GM12878 (cell line): ENCODE data around the gene HS6ST3. TPM values are rescaled to one million over a fixed set of nuclear protein-coding genes. Genes with fewer than 3 reads are reported as not detected.

ENCODE experiments used
- ATAC-seq: fragments of 200-7000 bp; cut with Tn5 transposase; 3 replicates; pipeline ENCODE4 v1.9.1; 2020; ENCODE audit warnings: mild to moderate bottlenecking, moderate library complexity
- BruUV-seq: library from RNA; stranded (reverse); fragments of 400-500 nt; replicated peaks from 2 replicates; lab custom pipeline; 2021; lab: Mats Ljungman, UMichigan
- CTCF ChIA-PET: fragments of 300-600 bp; sonication (Branson Sonifier 250); formaldehyde crosslinking; extraction: SDS; loops from one replicate; lab custom pipeline; 2021; ENCODE audit warnings: inconsistent platforms; lab: Yijun Ruan, JAX
- POLR2A ChIA-PET: fragments of 350-600 bp; formaldehyde crosslinking; extraction: SDS; loops from one replicate; lab custom pipeline; 2021; ENCODE audit warnings: inconsistent platforms; lab: Charles Lee
- RAD21 ChIA-PET: fragments of 300-600 bp; sonication (Branson Sonifier 250); formaldehyde crosslinking; loops from one replicate; lab custom pipeline; 2023; ENCODE audit warnings: antibody characterized with exemption; ENCODE audit not compliant: unreplicated experiment; lab: Charles Lee
- SMC1A ChIA-PET: fragments of 300-600 bp; sonication (Branson Sonifier 250); formaldehyde crosslinking; loops from one replicate; lab custom pipeline; 2023; ENCODE audit not compliant: unreplicated experiment, uncharacterized antibody; lab: Charles Lee
- DNase-seq: peaks from one replicate; pipeline ENCODE4 v3.0.0-alpha.2; 2011; ENCODE audit warnings: low read depth, low spot score
- FAIRE-seq: peaks from 3 replicates; lab custom pipeline; 2011; peaks lifted over from hg19 to GRCh38; lab: Jason Lieb, UNC
- H2AFZ ChIP-seq: 2 replicates; pipeline ENCODE4 v1.6.0; 2011; ENCODE audit warnings: low read depth, low read length, control low read depth; ENCODE audit not compliant: control insufficient read depth
- H3K27ac ChIP-seq: 2 replicates; pipeline ENCODE4 v1.5.1; 2011; ENCODE audit warnings: control low read depth; ENCODE audit not compliant: control insufficient read depth, insufficient read depth
- H3K27me3 ChIP-seq, 2 experiments: replicated peaks in 1 of 2; 2 replicates each; pipeline versions ENCODE4 v1.6.0 to v1.6.1; 2011; ENCODE audit warnings: low read length in 1 of 2; ENCODE audit not compliant: control insufficient read depth in 2 of 2, insufficient read depth in 2 of 2
- H3K36me3 ChIP-seq, 2 experiments: 2 replicates each; pipeline ENCODE4 v1.5.1; 2011; ENCODE audit warnings: low read length in 1 of 2; ENCODE audit not compliant: control insufficient read depth in 2 of 2, insufficient read depth in 2 of 2
- H3K4me1 ChIP-seq: 2 replicates; pipeline ENCODE4 v1.6.1; 2011; ENCODE audit warnings: mild to moderate bottlenecking, low read length, moderate library complexity, mixed read lengths; ENCODE audit not compliant: control insufficient read depth, insufficient read depth
- H3K4me2 ChIP-seq: 2 replicates; pipeline ENCODE4 v1.6.0; 2011; ENCODE audit warnings: control low read depth; ENCODE audit not compliant: control insufficient read depth, insufficient read depth
- H3K4me3 ChIP-seq: fragments of 200-600 bp; sonication (generic); 2 replicates; pipeline ENCODE4 v1.5.1; 2016
- H3K79me2 ChIP-seq: 2 replicates; pipeline ENCODE4 v1.6.0; 2011; ENCODE audit warnings: low read length; ENCODE audit not compliant: control insufficient read depth, insufficient read depth
- H3K9ac ChIP-seq: 2 replicates; pipeline ENCODE4 v1.8.0; 2011; ENCODE audit warnings: low read length, control low read depth, mixed read lengths; ENCODE audit not compliant: control insufficient read depth, insufficient read depth
- H3K9me3 ChIP-seq: replicated peaks from 3 replicates; pipeline ENCODE4 v1.5.1; 2011; ENCODE audit warnings: mild to moderate bottlenecking, low read length; ENCODE audit not compliant: control insufficient read depth, insufficient read depth
- H4K20me1 ChIP-seq: 2 replicates; pipeline ENCODE4 v1.6.0; 2011; ENCODE audit not compliant: control insufficient read depth, insufficient read depth
- HCFC1 ChIP-seq: fragments of 150-350 bp; IDR thresholded peaks from 2 replicates; pipeline ENCODE4 v1.6.1; 2014; ENCODE audit warnings: low read length
- HDGF ChIP-seq: fragments of 450-650 bp; IDR thresholded peaks from 2 replicates; pipeline ENCODE4 v1.6.1; 2016; ENCODE audit warnings: antibody characterized with exemption
- SKIL ChIP-seq: fragments of 450-650 bp; IDR thresholded peaks from 2 replicates; pipeline ENCODE4 v1.6.1; 2017; ENCODE audit warnings: mild to moderate bottlenecking, low read depth, inconsistent platforms; ENCODE audit not compliant: poor library complexity, severe bottlenecking
- WGBS: methylation state at CpG from one replicate; pipeline ENCODE4 v1.1.6; 2016; ENCODE audit warnings: low lambda C conversion rate; ENCODE audit not compliant: insufficient replicate concordance, insufficient coverage; ENCODE audit errors: missing lambda C conversion rate; 5-methylcytosine and 5-hydroxymethylcytosine counted together
- in situ Hi-C: fragments of 300-500 bp; cut with MboI; formaldehyde crosslinking; loops from 9 replicates; pipeline ENCODE4 v1.14.3; 2018; ENCODE audit warnings: mixed read lengths
- intact Hi-C: fragments of 100-400 bp; cut with micrococcal nuclease; formaldehyde crosslinking; loops from one replicate; pipeline ENCODE4 v1.14.2; 2022; ENCODE audit not compliant: unreplicated experiment
- polyA plus RNA-seq, 11 experiments: library from polyadenylated mRNA; depleted of rRNA in 4 of 11; unstranded in 6 of 11; stranded (reverse) in 5 of 11; fragments of >200 nt; fragmentation: Nextera tagmentation in 4 of 11; fragmentation: Illumina TruSeq in 1 of 11; extraction: Ambion mirVana in 4 of 11; extraction: Trizol in 1 of 11; gene quantifications; 1 replicate in 1 of 11; 2 replicates in 10 of 11; pipeline versions ENCODE4 v1.2.1 to v1.2.3, GENCODE V29; 2011 to 2016; ENCODE audit warnings: inconsistent platforms in 2 of 11, missing spikeins in 2 of 11, low read depth in 1 of 11
- total RNA-seq, 4 experiments: library from RNA; depleted of rRNA in 3 of 4; stranded (reverse); fragments of >200 nt in 3 of 4; fragmentation: Illumina TruSeq in 1 of 4; extraction: Trizol in 1 of 4; gene quantifications; 2 replicates each; pipeline versions ENCODE4 v1.2.1 to v1.2.3, GENCODE V29; 2013 to 2021

HS6ST3 gene
- total and polyA plus RNA-seq, 10 of the 15 experiments (the other 5 are each of a cell fraction or from before 2014, with no cell fraction given), result under 0.01 to 2.9 TPM; not detected in 8

- no peak for TF ChIP-seq HDGF
- no peak for TF ChIP-seq HCFC1
These were observed 556.2 kb downstream of the HS6ST3 start (continued) for GRCh38 chr13:96646101-96646500.

DNA sequence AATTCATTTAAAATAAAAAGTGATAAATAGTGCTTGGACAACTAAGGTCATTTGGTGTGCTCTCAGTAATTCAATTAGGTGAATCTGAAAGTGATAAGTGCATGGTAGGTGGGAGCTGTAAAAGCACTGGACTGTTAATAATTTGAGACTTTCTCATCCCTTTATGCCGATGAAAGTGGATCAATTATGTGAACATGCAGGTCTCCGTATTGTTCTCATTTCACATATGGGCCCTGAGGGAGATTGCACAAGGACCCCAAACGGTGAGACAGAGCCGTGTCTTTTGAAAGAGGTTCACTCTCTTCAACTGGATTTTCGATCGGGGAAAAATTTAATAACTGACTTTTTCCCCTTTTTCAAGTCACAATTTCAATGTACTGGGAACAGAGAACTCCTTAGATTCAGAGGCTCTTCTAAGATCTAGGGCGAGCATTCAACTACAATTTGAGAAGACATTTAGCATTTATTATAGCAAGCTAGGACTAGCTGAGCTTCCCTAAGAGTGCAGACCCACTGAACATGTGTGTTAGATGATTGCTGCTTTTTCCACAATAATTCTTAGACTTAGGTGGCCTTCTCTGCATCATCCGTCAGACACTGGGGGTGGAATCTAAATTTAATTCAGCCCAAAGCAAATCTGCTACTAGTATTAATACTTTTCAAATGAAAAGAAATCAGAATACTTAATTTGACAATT is 556.8 kb downstream of the HS6ST3 start:
- Histone ChIP-seq H3K4me3 (no peak overlapping the region), H3K4me1 (no peaks in the 10 kb centered on the region), H3K27ac (no peak overlapping the region), H3K9me3 (no peaks in the 10 kb centered on the region), H3K9ac (no peak overlapping the region), H4K20me1 (no peaks in the 10 kb centered on the region), H2AFZ (no peak overlapping the region), H3K79me2 (no peaks in the 10 kb centered on the region), H3K27me3 (no peaks in the 10 kb centered on the region), H3K4me2 (no peak overlapping the region), H3K36me3 (no peaks in the 10 kb centered on the region)
- no TSS peak for BruUV-seq
- ChIA-PET POLR2A (no interaction called here), RAD21 (no interaction called here), SMC1A (no interaction called here), CTCF (no interaction called here)
- in situ Hi-C loops (no loop called here), intact Hi-C loops (no loop called here)
- no peak for TF ChIP-seq SKIL
- ATAC-seq (no peak), FAIRE-seq (no peak), DNase-seq (no peak)
- 24% methylated on average over 8 of the region's 8 CpGs for WGBS
